ENCODE results near the gene ACVR1C. TPM values are rescaled to one million over a fixed set of nuclear protein-coding genes. Genes with fewer than 3 reads are reported as not detected.
"Not testable (repeated sequence)": the region's sequence is repeated elsewhere in the genome, so short reads cannot be mapped to it uniquely, and the experiment has no call there.

ACVR1C gene
- total RNA-seq, 2 donors from 2014 or later: 0.67 to 1.1 TPM

DNA sequence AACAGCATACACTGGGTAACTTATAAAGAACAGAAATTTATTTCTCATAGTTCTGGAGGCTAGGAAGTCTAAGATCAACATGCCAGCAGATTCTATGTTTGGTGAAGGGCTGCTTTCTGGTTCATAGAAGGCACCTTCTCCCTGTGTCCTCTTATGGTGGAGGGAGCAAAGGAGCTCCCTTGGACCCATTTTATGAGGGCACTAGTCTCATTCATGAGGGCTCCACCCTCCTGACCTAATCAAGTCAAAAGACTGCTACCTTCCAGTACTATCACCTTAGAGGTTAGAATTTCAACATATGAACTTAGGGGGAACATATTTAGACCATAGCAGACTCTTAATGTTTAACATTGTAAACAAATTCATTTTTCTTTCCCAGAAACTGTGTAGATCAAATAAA is 54.5 kb downstream of the ACVR1C start:
- no peaks in the 10 kb centered on the region for H3K9me3 ChIP-seq
- TF ChIP-seq, protein P1, sequence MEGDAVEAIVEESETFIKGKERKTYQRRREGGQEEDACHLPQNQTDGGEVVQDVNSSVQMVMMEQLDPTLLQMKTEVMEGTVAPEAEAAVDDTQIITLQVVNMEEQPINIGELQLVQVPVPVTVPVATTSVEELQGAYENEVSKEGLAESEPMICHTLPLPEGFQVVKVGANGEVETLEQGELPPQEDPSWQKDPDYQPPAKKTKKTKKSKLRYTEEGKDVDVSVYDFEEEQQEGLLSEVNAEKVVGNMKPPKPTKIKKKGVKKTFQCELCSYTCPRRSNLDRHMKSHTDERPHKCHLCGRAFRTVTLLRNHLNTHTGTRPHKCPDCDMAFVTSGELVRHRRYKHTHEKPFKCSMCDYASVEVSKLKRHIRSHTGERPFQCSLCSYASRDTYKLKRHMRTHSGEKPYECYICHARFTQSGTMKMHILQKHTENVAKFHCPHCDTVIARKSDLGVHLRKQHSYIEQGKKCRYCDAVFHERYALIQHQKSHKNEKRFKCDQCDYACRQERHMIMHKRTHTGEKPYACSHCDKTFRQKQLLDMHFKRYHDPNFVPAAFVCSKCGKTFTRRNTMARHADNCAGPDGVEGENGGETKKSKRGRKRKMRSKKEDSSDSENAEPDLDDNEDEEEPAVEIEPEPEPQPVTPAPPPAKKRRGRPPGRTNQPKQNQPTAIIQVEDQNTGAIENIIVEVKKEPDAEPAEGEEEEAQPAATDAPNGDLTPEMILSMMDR (IDR thresholded peaks at IDR 0.05): no peak
- no peak overlapping the region for H3K4me3 ChIP-seq
- no peak overlapping the region for H3K27ac ChIP-seq
- H3K27me3 ChIP-seq: no peaks in the 10 kb centered on the region
- DNase-seq (ENCODE audit: low spot score): no peak
- no peaks in the 10 kb centered on the region for H3K36me3 ChIP-seq
- no peaks in the 10 kb centered on the region for H3K4me1 ChIP-seq

DNA sequence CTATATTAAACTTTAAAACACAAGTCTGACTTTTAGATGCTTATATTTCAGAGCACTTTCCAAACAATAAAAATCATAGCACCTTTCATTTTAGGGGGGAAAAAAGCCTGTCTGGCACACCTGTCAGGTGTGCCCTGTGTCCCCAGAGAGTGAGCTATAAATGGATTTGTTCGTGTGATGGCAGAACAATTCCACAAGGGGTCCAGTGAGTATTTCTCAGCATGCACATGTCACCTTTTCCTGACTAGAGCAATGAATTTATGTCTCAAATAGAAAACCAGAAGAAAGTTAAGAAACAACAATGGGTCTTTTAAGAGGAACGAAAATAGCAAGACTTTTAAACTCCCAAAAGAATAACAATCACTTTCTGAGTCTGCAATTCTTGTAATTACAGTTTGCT is 55.9 kb downstream of the ACVR1C start:
- Histone ChIP-seq H3K4me1 (no peaks in the 10 kb centered on the region), H3K27ac (no peak overlapping the region), H3K27me3 (no peaks in the 10 kb centered on the region), H3K4me3 (no peak overlapping the region), H3K9me3 (no peaks in the 10 kb centered on the region), H3K36me3 (no peaks in the 10 kb centered on the region)
- DNase-seq (ENCODE audit: low spot score): no peak
- TF ChIP-seq, protein P1 (IDR thresholded peaks at IDR 0.05): peak in 1 of 2 donors; percentile 20

DNA sequence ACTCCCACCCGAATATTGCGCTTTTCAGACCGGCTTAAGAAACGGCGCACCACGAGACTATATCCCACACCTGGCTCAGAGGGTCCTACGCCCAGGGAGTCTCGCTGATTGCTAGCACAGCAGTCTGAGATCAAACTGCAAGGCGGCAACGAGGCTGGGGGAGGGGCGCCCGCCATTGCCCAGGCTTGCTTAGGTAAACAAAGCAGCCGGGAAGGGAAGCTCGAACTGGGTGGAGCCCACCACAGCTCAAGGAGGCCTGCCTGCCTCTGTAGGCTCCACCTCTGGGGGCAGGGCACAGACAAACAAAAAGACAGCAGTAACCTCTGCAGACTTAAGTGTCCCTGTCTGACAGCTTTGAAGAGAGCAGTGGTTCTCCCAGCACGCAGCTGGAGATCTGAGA is 62.0 kb downstream of the ACVR1C start:
- not testable (repeated sequence) for H3K36me3 ChIP-seq; H3K4me3 ChIP-seq; H3K27ac ChIP-seq; DNase-seq (ENCODE audit: low spot score); H3K9me3 ChIP-seq; H3K27me3 ChIP-seq; H3K4me1 ChIP-seq

DNA sequence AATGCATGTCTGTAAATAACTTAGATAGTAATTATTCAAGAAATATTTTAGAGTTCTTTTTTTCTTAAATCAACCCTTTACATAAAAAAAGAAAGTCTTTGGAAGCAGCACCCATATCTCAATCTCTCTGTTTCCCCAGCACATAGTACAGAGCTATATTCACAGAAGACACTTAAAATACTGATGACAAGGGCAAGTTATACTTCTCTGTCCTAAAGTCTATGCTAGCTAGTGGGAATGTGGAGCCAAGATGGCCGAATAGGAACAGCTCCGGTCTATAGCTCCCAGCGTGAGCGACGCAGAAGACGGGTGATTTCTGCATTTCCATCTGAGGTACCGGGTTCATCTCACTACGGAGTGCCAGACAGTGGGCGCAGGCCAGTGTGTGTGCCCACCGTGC is 62.6 kb downstream of the ACVR1C start:
- not testable (repeated sequence) for DNase-seq (ENCODE audit: low spot score)

DNA sequence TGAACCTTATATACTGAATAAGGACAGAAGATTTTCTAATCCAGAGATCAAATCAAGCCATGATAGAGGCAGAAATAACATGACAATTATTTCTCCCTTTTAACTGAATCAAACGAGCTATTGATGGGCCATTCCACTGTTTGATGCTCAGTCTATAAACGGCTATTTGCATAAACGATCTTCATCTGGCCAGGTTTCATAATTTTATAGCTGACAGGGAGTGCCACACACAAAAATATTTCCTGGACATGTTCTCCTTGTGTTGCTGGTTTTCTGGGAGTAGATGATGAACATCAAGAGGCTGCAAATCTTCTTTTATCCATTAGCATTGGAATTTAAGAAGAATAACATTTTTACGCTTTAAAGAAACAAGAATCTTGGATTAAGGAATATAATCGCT is 63.1 kb downstream of the ACVR1C start:
- DNase-seq (ENCODE audit: low spot score): no peak
- TF ChIP-seq, protein P1 (IDR thresholded peaks at IDR 0.05): no peak
- no peaks in the 10 kb centered on the region for H3K27me3 ChIP-seq
- H3K36me3 ChIP-seq: no peaks in the 10 kb centered on the region
- no peaks in the 10 kb centered on the region for H3K4me1 ChIP-seq
- H3K4me3 ChIP-seq: no peak overlapping the region
- H3K27ac ChIP-seq: no peak overlapping the region
- H3K9me3 ChIP-seq: no peaks in the 10 kb centered on the region

More for the DNA sequence above, 62.6 kb downstream of the ACVR1C start:
- H3K27ac ChIP-seq, H3K36me3 ChIP-seq, H3K9me3 ChIP-seq, H3K4me1 ChIP-seq, H3K27me3 ChIP-seq, H3K4me3 ChIP-seq: not testable (repeated sequence)

DNA sequence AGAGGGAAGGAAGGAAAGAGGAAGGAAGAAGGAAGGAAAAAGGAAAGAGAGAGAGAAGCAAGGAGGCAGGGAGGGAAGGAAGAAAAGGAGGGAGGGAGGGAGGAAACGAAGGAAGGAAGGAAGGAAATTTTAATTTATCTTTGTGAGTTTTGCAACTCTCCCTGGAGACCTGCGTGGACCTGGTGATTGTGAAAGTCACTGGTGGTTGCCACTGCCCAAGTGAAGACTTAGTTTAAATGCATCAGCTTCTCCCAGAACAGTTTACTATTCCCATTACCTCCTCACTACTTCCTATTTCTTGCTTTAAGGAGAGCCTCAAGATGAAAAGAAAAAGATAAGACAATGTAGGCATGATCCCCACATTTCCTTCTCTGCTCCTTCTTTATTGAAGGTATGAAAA is 68.8 kb downstream of the ACVR1C start:
- no peaks in the 10 kb centered on the region for H3K4me1 ChIP-seq
- H3K27me3 ChIP-seq: no peaks in the 10 kb centered on the region
- TF ChIP-seq, protein P1 (IDR thresholded peaks at IDR 0.05): no peak
- no peak overlapping the region for H3K4me3 ChIP-seq
- no peaks in the 10 kb centered on the region for H3K9me3 ChIP-seq
- no peak overlapping the region for H3K27ac ChIP-seq
- no peak for DNase-seq (ENCODE audit: low spot score)
- H3K36me3 ChIP-seq: no peaks in the 10 kb centered on the region

DNA sequence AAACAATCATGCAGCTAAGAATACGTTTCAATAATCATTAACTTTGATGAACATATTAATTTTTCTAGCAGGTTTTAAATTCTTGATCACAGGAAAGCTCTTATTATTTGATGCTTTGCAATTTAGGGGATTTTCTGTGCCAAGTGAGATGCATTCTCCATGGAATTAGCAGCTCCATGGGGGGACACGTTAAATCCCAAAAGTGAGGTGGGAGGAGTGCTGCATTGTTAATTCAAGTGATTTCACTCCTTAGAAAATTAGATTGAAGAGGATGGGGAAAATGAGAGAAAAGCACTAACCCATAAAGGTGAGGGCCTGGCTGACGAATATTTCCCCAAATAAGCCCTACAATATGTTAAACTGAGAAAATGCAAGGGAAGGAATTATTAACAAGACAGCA is 69.2 kb downstream of the ACVR1C start:
- H3K4me3 ChIP-seq: no peak overlapping the region
- H3K4me1 ChIP-seq: no peaks in the 10 kb centered on the region
- no peaks in the 10 kb centered on the region for H3K27me3 ChIP-seq
- no peak overlapping the region for H3K27ac ChIP-seq
- H3K9me3 ChIP-seq: no peaks in the 10 kb centered on the region
- DNase-seq (ENCODE audit: low spot score): no peak
- no peaks in the 10 kb centered on the region for H3K36me3 ChIP-seq
- TF ChIP-seq, protein P1 (IDR thresholded peaks at IDR 0.05): no peak
